ENCODE data around the gene PIP5K1B.

GRCh38 chr9:68898781-68899439 is 193.9 kb downstream of the PIP5K1B start:
- TF ChIP-seq CTCF (IDR thresholded peaks at IDR 0.05 in 2 of 3, conservative IDR thresholded peaks at IDR 0.05 in 1 of 3; ENCODE audit: borderline replicate concordance in 1 of 3, insufficient read depth in 1 of 3, low read depth in 2 of 3, low read length in 2 of 3) = no peak
- TF ChIP-seq SIN3A (IDR thresholded peaks at IDR 0.05; ENCODE audit: low read depth) = no peak
- TF ChIP-seq, protein P1, sequence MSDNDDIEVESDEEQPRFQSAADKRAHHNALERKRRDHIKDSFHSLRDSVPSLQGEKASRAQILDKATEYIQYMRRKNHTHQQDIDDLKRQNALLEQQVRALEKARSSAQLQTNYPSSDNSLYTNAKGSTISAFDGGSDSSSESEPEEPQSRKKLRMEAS (IDR thresholded peaks at IDR 0.05) = no peak
- TF ChIP-seq POLR2A (IDR thresholded peaks at IDR 0.05; ENCODE audit: borderline replicate concordance, extremely low read depth, insufficient read depth, insufficient read length) = no peak
- TF ChIP-seq, protein P2, sequence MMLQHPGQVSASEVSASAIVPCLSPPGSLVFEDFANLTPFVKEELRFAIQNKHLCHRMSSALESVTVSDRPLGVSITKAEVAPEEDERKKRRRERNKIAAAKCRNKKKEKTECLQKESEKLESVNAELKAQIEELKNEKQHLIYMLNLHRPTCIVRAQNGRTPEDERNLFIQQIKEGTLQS (IDR thresholded peaks at IDR 0.05) = no peak
- TF ChIP-seq EZH2 (IDR thresholded peaks at IDR 0.05) = no peak
- no peak for TF ChIP-seq POLR2AphosphoS5 (IDR thresholded peaks at IDR 0.05; ENCODE audit: low read depth, low read length)
- no peak for TF ChIP-seq EZH2phosphoT487 (IDR thresholded peaks at IDR 0.05; ENCODE audit: borderline replicate concordance)
- TF ChIP-seq CEBPB (IDR thresholded peaks at IDR 0.05; ENCODE audit: low read depth) = no peak
- TF ChIP-seq, protein P3, sequence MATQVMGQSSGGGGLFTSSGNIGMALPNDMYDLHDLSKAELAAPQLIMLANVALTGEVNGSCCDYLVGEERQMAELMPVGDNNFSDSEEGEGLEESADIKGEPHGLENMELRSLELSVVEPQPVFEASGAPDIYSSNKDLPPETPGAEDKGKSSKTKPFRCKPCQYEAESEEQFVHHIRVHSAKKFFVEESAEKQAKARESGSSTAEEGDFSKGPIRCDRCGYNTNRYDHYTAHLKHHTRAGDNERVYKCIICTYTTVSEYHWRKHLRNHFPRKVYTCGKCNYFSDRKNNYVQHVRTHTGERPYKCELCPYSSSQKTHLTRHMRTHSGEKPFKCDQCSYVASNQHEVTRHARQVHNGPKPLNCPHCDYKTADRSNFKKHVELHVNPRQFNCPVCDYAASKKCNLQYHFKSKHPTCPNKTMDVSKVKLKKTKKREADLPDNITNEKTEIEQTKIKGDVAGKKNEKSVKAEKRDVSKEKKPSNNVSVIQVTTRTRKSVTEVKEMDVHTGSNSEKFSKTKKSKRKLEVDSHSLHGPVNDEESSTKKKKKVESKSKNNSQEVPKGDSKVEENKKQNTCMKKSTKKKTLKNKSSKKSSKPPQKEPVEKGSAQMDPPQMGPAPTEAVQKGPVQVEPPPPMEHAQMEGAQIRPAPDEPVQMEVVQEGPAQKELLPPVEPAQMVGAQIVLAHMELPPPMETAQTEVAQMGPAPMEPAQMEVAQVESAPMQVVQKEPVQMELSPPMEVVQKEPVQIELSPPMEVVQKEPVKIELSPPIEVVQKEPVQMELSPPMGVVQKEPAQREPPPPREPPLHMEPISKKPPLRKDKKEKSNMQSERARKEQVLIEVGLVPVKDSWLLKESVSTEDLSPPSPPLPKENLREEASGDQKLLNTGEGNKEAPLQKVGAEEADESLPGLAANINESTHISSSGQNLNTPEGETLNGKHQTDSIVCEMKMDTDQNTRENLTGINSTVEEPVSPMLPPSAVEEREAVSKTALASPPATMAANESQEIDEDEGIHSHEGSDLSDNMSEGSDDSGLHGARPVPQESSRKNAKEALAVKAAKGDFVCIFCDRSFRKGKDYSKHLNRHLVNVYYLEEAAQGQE (IDR thresholded peaks at IDR 0.05; ENCODE audit: low read depth) = no peak
- TF ChIP-seq ZNF274 (IDR thresholded peaks at IDR 0.05; ENCODE audit: low read depth, low read length) = no peak
- TF ChIP-seq YY1 (IDR thresholded peaks at IDR 0.05; ENCODE audit: extremely low read depth, insufficient replicate concordance, low read depth, low read length) = no peak
- no peak for TF ChIP-seq FOSL1 (IDR thresholded peaks at IDR 0.05; ENCODE audit: low read depth)

All from HCT116 (cell line).